ENCODE data around the gene PRL.

DNA sequence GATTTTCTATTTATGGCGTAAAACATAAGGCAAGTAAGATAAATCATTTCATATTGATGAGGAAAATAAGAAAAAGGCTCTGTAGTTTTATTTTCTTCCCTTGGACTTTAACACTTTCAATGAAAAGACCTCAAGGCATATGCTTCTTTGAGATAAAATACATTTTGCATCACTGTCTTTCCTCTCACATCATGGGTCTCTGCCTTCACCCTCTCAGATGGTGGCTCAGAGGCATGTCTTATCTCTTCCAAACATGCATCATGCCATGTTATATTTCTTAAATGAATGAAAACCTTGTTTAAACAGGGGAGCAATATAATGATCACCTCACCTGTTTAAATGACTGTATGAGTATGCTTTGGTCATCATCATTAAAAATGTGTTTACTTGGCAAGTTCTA, 59.3 kb downstream of the PRL start:
- TF ChIP-seq, protein P1, sequence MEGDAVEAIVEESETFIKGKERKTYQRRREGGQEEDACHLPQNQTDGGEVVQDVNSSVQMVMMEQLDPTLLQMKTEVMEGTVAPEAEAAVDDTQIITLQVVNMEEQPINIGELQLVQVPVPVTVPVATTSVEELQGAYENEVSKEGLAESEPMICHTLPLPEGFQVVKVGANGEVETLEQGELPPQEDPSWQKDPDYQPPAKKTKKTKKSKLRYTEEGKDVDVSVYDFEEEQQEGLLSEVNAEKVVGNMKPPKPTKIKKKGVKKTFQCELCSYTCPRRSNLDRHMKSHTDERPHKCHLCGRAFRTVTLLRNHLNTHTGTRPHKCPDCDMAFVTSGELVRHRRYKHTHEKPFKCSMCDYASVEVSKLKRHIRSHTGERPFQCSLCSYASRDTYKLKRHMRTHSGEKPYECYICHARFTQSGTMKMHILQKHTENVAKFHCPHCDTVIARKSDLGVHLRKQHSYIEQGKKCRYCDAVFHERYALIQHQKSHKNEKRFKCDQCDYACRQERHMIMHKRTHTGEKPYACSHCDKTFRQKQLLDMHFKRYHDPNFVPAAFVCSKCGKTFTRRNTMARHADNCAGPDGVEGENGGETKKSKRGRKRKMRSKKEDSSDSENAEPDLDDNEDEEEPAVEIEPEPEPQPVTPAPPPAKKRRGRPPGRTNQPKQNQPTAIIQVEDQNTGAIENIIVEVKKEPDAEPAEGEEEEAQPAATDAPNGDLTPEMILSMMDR (IDR thresholded peaks at IDR 0.05) = no peak
- TF ChIP-seq POLR2A (IDR thresholded peaks at IDR 0.05) = no peak
